ENCODE measurements around the gene XPR1. TPM values are rescaled to one million over a fixed set of nuclear protein-coding genes. Genes with fewer than 3 reads are reported as not detected.

XPR1 gene
- total and polyA plus RNA-seq, 2 donors (not counting 3 experiments of a cell fraction or from before 2014, with no cell fraction given) = 23.9 to 26.7 TPM

GRCh38 chr1:180781718-180782117 lies 149.9 kb downstream of the XPR1 start:
- Histone ChIP-seq H3K9me3 (replicated peaks; ENCODE audit: control insufficient read depth, insufficient read depth, low read length) (no peaks in the 10 kb centered on the region), H3K27me3 (ENCODE audit: control insufficient read depth in 2 of 2, insufficient read depth in 2 of 2, low read length in 2 of 2) (no peaks in the 10 kb centered on the region), H4K20me1 (replicated peaks; ENCODE audit: control insufficient read depth, extremely low read depth, insufficient read depth, low read length) (no peaks in the 10 kb centered on the region), H3K9me1 (replicated peaks; ENCODE audit: control insufficient read depth, extremely low read depth, insufficient read depth, low read length) (no peaks in the 10 kb centered on the region), H3K4me2 (ENCODE audit: insufficient read depth, low read length) (no peak overlapping the region), H3K79me2 (ENCODE audit: control insufficient read depth, insufficient read depth, low read length) (no peaks in the 10 kb centered on the region), H2AFZ (ENCODE audit: low read depth, low read length) (no peak overlapping the region), H3K4me3 (replicated peaks in 1 of 3; ENCODE audit: insufficient read depth in 1 of 3, low read depth in 1 of 3, low read length in 3 of 3) (no peak overlapping the region), H3K27ac (ENCODE audit: insufficient read depth, low read depth, low read length) (no peak overlapping the region), H3K4me1 (ENCODE audit: control insufficient read depth, extremely low read depth, insufficient read depth, low read length) (no peaks in the 10 kb centered on the region), H3K36me3 (ENCODE audit: control insufficient read depth in 2 of 2, extremely low read depth in 1 of 2, insufficient read depth in 2 of 2, low read length in 2 of 2) (no peaks in the 10 kb centered on the region), H3K9ac (replicated peaks; ENCODE audit: extremely low read depth, insufficient read depth, low read length) (no peak overlapping the region)
- no TSS peak for BruUV-seq (replicated peaks)
- no peak for TF ChIP-seq POLR2AphosphoS5 (IDR thresholded peaks at IDR 0.05; ENCODE audit: insufficient read depth, low read depth, low read length)
- TF ChIP-seq CTCF (IDR thresholded peaks at IDR 0.05; ENCODE audit: extremely low read depth in 1 of 2, insufficient read depth in 1 of 2, low read depth in 1 of 2, low read length in 2 of 2) = no peak
- no peak for TF ChIP-seq MAX (IDR thresholded peaks at IDR 0.05; ENCODE audit: insufficient read depth, insufficient read length)
- TF ChIP-seq FOS (IDR thresholded peaks at IDR 0.05; ENCODE audit: borderline replicate concordance, insufficient read depth, low read length) = no peak
- TF ChIP-seq POLR2A (IDR thresholded peaks at IDR 0.05; ENCODE audit: low read depth, low read length) = no peak
- POLR2A ChIA-PET = no interaction called here
- CTCF ChIA-PET = no interaction called here
- FAIRE-seq (no peak), DNase-seq (ENCODE audit: low read depth, low spot score) (no peak)
- intact Hi-C loops (cut with micrococcal nuclease) = no loop called here
- dilution Hi-C loops (cut with MboI; ENCODE audit: extremely low pct_ligation_motif_present, low sequenced_read_pairs) = no loop called here

- Histone ChIP-seq H3K79me2 (ENCODE audit: control insufficient read depth, insufficient read depth, low read length) (no peaks in the 10 kb centered on the region), H3K9me3 (replicated peaks; ENCODE audit: control insufficient read depth, insufficient read depth, low read length) (no peaks in the 10 kb centered on the region), H3K4me3 (replicated peaks in 1 of 3; ENCODE audit: insufficient read depth in 1 of 3, low read depth in 1 of 3, low read length in 3 of 3) (no peak overlapping the region), H3K9me1 (replicated peaks; ENCODE audit: control insufficient read depth, extremely low read depth, insufficient read depth, low read length) (no peaks in the 10 kb centered on the region), H3K9ac (replicated peaks; ENCODE audit: extremely low read depth, insufficient read depth, low read length) (no peak overlapping the region), H4K20me1 (replicated peaks; ENCODE audit: control insufficient read depth, extremely low read depth, insufficient read depth, low read length) (no peaks in the 10 kb centered on the region), H3K4me2 (ENCODE audit: insufficient read depth, low read length) (no peak overlapping the region), H3K27ac (ENCODE audit: insufficient read depth, low read depth, low read length) (no peak overlapping the region), H3K27me3 (ENCODE audit: control insufficient read depth in 2 of 2, insufficient read depth in 2 of 2, low read length in 2 of 2) (no peaks in the 10 kb centered on the region), H3K36me3 (ENCODE audit: control insufficient read depth in 2 of 2, extremely low read depth in 1 of 2, insufficient read depth in 2 of 2, low read length in 2 of 2) (no peaks in the 10 kb centered on the region), H3K4me1 (ENCODE audit: control insufficient read depth, extremely low read depth, insufficient read depth, low read length) (no peaks in the 10 kb centered on the region), H2AFZ (ENCODE audit: low read depth, low read length) (no peak overlapping the region)
- DNase-seq (ENCODE audit: low read depth, low spot score) (no peak), FAIRE-seq (no peak)
- BruUV-seq (replicated peaks) = no TSS peak
- ChIA-PET POLR2A (no interaction called here), CTCF (interaction anchor here (0.6 to 1.7 kb wide), 3 partner anchors 10 to 358 kb away, joined by 3 to 9 read pairs (median 4); no protein-coding TSS in a partner anchor)
- intact Hi-C loops (cut with micrococcal nuclease) (no loop called here), dilution Hi-C loops (cut with MboI; ENCODE audit: extremely low pct_ligation_motif_present, low sequenced_read_pairs) (no loop called here)
- TF ChIP-seq MYC (IDR thresholded peaks at IDR 0.05; ENCODE audit: low read depth, low read length) = no peak
- TF ChIP-seq FOS (IDR thresholded peaks at IDR 0.05; ENCODE audit: borderline replicate concordance, insufficient read depth, low read length) = no peak
- no peak for TF ChIP-seq CTCF (IDR thresholded peaks at IDR 0.05; ENCODE audit: extremely low read depth in 1 of 2, insufficient read depth in 1 of 2, low read depth in 1 of 2, low read length in 2 of 2)
- no peak for TF ChIP-seq GATA2 (IDR thresholded peaks at IDR 0.05; ENCODE audit: insufficient read depth, insufficient read length, low read depth, low read length)
- no peak for TF ChIP-seq EZH2 (IDR thresholded peaks at IDR 0.05; ENCODE audit: borderline replicate concordance, low read depth, low read length, severe bottlenecking)
- no peak for TF ChIP-seq JUN (IDR thresholded peaks at IDR 0.05; ENCODE audit: borderline replicate concordance, insufficient read depth, insufficient read length, low read depth)
- TF ChIP-seq POLR2AphosphoS5 (IDR thresholded peaks at IDR 0.05; ENCODE audit: insufficient read depth, low read depth, low read length) = no peak
- TF ChIP-seq POLR2A (IDR thresholded peaks at IDR 0.05; ENCODE audit: low read depth, low read length) = no peak
- no peak for TF ChIP-seq MAX (IDR thresholded peaks at IDR 0.05; ENCODE audit: insufficient read depth, insufficient read length)
Measured at GRCh38 chr1:180785291-180785690, 153.5 kb downstream of the XPR1 start.

All from endothelial cell of umbilical vein (primary cell).